Nephron (organoid): ENCODE results near the gene CELF5.
"Not testable (repeated sequence)": the region's sequence is repeated elsewhere in the genome, so short reads cannot be mapped to it uniquely, and the experiment has no call there.

Source experiments
- H3K27ac Mint-ChIP-seq, 3 experiments: 2 replicates each; pipeline ENCODE4 v1.8.0; 2020; ENCODE audit warnings: mixed read lengths in 3 of 3, mild to moderate bottlenecking in 2 of 3, moderate library complexity in 1 of 3
- H3K27me3 Mint-ChIP-seq: 2 replicates; pipeline ENCODE4 v1.8.0; 2021; ENCODE audit warnings: low read depth, mild to moderate bottlenecking, moderate library complexity, mixed read lengths
- H3K36me3 Mint-ChIP-seq: 2 replicates; pipeline ENCODE4 v1.8.0; 2020; ENCODE audit warnings: low read depth, mixed read lengths
- H3K4me1 Mint-ChIP-seq: 2 replicates; pipeline ENCODE4 v1.8.0; 2020; ENCODE audit warnings: mixed read lengths
- H3K4me3 Mint-ChIP-seq, 3 experiments: 2 replicates each; pipeline ENCODE4 v1.8.0; 2020; ENCODE audit warnings: mild to moderate bottlenecking in 3 of 3, mixed read lengths in 3 of 3, moderate library complexity in 2 of 3
- H3K9me3 Mint-ChIP-seq: 2 replicates; pipeline ENCODE4 v1.8.0; 2020; ENCODE audit warnings: mixed read lengths
- TF ChIP-seq, protein P1 (sequence below), 3 experiments: fragments of 200-600 bp; sonication (generic); IDR thresholded peaks; one replicate each; pipeline ENCODE4 v1.5.0; 2021; ENCODE audit warnings: antibody characterized with exemption in 3 of 3; ENCODE audit not compliant: unreplicated experiment in 3 of 3

The CELF5 gene

DNA sequence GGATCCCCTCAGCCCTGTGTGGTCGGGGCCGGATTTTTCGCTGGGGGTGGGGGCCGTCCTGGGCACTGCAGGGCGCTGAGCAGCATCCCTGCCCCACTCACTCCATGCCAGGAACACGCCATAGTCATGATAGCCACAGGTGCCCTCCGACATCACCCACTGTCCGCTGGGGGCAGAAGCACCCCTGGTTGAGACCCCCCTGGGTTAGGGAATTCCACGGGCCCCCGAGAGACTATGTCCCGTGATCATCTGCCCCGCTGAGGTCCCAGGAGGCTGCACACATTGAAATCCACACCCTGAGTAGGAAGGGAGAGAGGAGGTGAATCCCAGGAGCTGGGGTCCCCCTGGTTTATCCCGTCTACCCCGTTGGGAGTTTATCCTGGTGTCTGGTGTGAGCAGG is 22.6 kb upstream of the CELF5 start:
- no peaks in the 10 kb centered on the region for H3K9me3 Mint-ChIP-seq
- TF ChIP-seq, protein P1, sequence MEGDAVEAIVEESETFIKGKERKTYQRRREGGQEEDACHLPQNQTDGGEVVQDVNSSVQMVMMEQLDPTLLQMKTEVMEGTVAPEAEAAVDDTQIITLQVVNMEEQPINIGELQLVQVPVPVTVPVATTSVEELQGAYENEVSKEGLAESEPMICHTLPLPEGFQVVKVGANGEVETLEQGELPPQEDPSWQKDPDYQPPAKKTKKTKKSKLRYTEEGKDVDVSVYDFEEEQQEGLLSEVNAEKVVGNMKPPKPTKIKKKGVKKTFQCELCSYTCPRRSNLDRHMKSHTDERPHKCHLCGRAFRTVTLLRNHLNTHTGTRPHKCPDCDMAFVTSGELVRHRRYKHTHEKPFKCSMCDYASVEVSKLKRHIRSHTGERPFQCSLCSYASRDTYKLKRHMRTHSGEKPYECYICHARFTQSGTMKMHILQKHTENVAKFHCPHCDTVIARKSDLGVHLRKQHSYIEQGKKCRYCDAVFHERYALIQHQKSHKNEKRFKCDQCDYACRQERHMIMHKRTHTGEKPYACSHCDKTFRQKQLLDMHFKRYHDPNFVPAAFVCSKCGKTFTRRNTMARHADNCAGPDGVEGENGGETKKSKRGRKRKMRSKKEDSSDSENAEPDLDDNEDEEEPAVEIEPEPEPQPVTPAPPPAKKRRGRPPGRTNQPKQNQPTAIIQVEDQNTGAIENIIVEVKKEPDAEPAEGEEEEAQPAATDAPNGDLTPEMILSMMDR (IDR thresholded peaks at IDR 0.05; ENCODE audit: unreplicated experiment in 3 of 3), result no peak
- H3K4me3 Mint-ChIP-seq, result no peak overlapping the region
- H3K4me1 Mint-ChIP-seq, result no peaks in the 10 kb centered on the region
- H3K36me3 Mint-ChIP-seq, result no peaks in the 10 kb centered on the region
- no peaks in the 10 kb centered on the region for H3K27me3 Mint-ChIP-seq
- H3K27ac Mint-ChIP-seq, result no peak overlapping the region

- TF ChIP-seq, protein P1 (IDR thresholded peaks at IDR 0.05; ENCODE audit: unreplicated experiment in 3 of 3), result no peak
- Mint-ChIP-seq H3K4me3 (no peak overlapping the region), H3K36me3 (no peaks in the 10 kb centered on the region), H3K27ac (no peak overlapping the region), H3K4me1 (no peaks in the 10 kb centered on the region), H3K27me3 (no peaks in the 10 kb centered on the region), H3K9me3 (no peaks in the 10 kb centered on the region)
Observed at GRCh38 chr19:3202346-3202745, 22.1 kb upstream of the CELF5 start.

DNA sequence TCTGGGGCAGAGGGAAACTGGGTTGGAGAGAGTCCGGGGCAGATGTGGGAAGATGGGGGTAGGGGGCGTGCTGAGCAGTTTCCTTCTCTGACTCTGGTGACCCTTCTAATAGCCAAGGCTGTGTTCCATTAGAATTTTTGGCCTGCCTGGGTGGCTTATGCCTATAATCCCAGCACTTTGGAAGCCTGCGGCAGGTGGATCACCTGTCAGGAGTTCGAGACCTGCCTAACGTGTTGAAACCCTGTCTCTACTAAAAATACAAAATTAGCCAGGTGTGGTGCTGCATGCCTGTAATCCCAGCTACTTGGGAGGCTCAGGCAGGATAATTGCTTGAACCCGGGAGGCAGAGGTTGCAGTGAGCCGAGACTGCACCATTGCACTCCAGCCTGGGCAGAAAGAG is 21.6 kb upstream of the CELF5 start:
- H3K27ac Mint-ChIP-seq, H3K9me3 Mint-ChIP-seq, H3K4me1 Mint-ChIP-seq, H3K4me3 Mint-ChIP-seq, H3K36me3 Mint-ChIP-seq, H3K27me3 Mint-ChIP-seq: not testable (repeated sequence)

DNA sequence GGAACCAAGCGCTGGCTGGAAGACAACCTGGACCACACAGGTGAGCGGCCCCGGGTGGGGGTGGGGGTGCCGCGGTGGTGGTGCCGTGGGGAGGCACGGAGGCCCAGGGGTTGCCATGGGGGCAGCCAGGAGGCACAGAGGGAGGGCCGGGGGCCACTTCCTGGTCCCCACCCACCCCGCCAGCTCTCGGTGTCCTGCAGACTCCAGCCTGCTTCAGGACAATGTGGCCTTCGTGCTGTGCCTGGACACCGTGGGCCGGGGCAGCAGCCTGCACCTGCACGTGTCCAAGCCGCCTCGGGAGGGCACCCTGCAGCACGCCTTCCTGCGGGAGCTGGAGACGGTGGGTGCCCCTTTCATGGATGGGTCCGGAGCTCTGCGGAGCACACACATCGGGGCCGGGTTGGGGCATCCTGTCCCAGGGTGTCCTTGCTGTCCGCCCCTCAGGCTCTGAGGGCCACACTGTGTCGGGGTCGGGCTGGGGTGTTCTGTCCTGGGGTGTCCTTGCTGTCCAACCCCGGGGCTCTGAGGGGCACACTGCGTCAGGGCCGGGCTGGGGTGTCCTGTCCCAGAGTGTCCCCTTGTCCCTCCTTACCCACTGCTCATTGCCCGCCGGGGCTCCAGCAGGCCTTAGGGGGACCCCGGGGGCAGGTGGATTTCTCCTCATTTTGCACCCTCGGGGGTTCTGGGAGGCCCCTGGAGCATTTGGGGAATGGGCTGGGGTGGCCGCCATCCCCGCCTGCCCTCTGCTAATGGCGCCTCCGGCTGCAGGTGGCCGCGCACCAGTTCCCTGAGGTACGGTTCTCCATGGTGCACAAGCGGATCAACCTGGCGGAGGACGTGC is 20.4 kb upstream of the CELF5 start:
- no peaks in the 10 kb centered on the region for H3K36me3 Mint-ChIP-seq
- TF ChIP-seq, protein P1 (IDR thresholded peaks at IDR 0.05; ENCODE audit: unreplicated experiment in 3 of 3), result no peak
- no peak overlapping the region for H3K27ac Mint-ChIP-seq
- no peaks in the 10 kb centered on the region for H3K27me3 Mint-ChIP-seq
- H3K9me3 Mint-ChIP-seq, result no peaks in the 10 kb centered on the region
- H3K4me1 Mint-ChIP-seq, result no peaks in the 10 kb centered on the region
- no peak overlapping the region for H3K4me3 Mint-ChIP-seq

DNA sequence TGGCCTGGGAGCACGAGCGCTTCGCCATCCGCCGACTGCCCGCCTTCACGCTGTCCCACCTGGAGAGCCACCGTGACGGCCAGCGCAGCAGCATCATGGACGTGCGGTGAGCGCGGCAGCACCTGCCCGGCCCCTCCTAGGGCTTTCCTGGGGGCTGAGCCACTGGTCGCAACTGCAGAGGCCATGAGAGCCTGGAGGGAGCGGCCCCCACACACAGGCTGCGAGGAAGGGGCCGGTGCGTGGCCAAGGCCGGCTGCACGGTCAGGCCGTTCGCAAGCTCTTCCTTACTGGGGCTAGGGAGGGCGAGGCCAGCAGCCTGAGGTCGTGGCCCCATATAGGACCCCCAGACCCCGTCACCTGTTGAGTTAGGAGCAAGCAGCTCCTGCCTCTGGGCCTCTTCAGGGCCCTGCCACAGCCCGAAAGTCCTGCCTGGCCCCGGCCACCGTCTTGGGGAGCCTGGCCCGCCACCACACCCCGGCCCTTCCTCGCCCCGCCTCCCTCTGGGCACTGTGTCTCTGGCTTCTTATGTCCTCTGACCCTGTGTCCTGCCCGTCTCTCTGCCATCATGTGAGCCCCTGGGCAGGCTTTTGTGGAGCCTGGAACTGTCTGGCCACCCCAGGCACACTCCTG is 19.7 kb upstream of the CELF5 start:
- no peaks in the 10 kb centered on the region for H3K27me3 Mint-ChIP-seq
- no peaks in the 10 kb centered on the region for H3K4me1 Mint-ChIP-seq
- no peak overlapping the region for H3K27ac Mint-ChIP-seq
- H3K4me3 Mint-ChIP-seq, result no peak overlapping the region
- no peaks in the 10 kb centered on the region for H3K36me3 Mint-ChIP-seq
- TF ChIP-seq, protein P1 (IDR thresholded peaks at IDR 0.05; ENCODE audit: unreplicated experiment in 3 of 3), result no peak
- no peaks in the 10 kb centered on the region for H3K9me3 Mint-ChIP-seq

- TF ChIP-seq, protein P1 (IDR thresholded peaks at IDR 0.05; ENCODE audit: unreplicated experiment in 3 of 3), result no peak
- no peaks in the 10 kb centered on the region for H3K36me3 Mint-ChIP-seq
- no peaks in the 10 kb centered on the region for H3K27me3 Mint-ChIP-seq
- H3K27ac Mint-ChIP-seq, result no peak overlapping the region
- no peak overlapping the region for H3K4me3 Mint-ChIP-seq
- no peaks in the 10 kb centered on the region for H3K4me1 Mint-ChIP-seq
- H3K9me3 Mint-ChIP-seq, result no peaks in the 10 kb centered on the region
Observed at GRCh38 chr19:3206216-3206953, 18.1 kb upstream of the CELF5 start.
